HG03135 (cell line): ENCODE measurements around the gene PTP4A2.
"Not testable (repeated sequence)": the region's sequence is repeated elsewhere in the genome, so short reads cannot be mapped to it uniquely, and the experiment has no call there.

Source experiments
- ATAC-seq: cut with Tn5 transposase; IDR thresholded peaks from one replicate; pipeline ENCODE4 v1.9.1; 2021; ENCODE audit warnings: mild to moderate bottlenecking, moderate library complexity; ENCODE audit not compliant: unreplicated experiment

The PTP4A2 gene

DNA sequence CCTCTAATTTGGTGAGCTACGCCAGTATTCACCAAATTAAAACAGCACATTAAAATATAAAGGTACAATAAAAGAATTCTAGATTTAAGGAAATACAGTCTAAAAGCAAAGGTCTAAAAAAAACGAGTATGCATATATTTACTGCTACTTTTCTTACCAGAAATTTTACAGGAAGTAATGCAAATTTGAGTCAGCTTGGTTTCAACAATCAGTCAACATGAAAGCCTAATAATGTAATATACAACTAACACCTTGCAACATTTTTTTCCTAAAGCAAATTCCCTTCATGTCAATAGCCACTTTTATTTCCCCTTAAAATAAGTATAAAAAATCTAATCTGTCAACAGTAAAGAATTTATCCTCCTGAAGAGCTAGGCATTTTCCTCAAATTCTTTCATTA is 11.9 kb downstream of the PTP4A2 start:
- no peak for ATAC-seq

DNA sequence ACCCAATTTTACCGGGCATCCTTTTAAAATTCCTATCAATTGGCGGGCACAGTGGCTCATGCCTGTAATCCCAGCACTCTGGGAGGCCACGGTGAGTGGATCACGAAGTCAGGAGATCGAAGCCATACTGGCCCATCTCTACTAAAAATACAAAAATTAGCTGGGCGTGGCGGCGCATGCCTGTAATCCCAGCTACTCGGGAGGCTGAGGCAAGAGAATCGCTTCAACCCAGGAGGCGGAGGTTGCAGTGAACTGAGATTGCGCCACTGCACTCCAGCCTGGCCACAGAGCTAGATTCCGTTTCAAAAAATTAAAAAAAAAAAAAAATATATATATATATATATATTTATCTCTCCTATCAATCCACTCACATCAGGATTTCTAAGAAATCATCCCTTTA is 12.3 kb downstream of the PTP4A2 start:
- not testable (repeated sequence) for ATAC-seq

DNA sequence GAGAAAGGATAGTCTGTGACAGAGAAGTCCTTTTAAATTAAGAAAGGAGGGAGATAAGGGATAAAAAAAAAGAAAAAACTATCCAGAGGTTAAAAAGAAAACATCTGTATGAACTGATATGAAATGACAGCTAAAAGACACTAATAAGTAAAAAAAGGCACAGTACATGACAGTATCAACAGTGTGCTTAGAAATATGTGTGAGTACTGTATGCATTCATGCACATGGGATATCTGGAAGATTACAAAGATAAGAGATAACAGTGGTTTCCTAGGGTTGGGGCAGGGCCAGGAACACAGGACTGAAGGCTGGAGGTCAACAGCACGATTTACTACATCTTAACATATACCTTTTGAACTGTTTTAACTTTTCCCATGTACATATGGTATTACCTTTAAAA is 13.3 kb downstream of the PTP4A2 start:
- no peak for ATAC-seq

DNA sequence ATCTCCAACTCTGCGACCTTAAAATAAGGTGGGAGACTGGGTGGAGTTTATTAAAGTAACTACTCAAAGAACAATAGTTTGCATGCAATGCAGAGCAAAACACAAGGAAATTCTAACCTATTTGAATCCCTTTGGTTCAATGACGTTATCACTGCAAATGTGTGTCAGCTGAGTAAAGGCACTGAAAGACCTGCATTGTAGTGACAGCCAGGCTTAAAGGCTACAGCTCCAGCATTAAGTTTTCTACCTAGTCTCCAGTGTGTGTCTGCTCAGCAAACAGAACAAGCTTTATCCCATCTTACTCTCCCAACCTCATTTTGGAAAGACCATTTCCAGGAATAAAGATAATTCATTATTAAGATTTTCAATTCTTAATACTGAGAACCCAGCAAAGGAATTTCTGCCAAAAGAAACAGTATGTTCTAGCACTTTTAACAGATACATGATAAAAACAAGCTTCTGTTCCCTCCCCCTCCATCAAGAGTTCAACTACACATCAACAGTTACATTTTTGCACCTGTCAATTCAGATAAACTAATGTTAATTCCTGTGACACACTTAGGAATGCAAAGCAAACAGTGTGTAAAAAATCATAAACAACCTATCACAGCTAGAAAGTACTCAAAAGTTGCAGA is 14.2 kb downstream of the PTP4A2 start:
- no peak for ATAC-seq

DNA sequence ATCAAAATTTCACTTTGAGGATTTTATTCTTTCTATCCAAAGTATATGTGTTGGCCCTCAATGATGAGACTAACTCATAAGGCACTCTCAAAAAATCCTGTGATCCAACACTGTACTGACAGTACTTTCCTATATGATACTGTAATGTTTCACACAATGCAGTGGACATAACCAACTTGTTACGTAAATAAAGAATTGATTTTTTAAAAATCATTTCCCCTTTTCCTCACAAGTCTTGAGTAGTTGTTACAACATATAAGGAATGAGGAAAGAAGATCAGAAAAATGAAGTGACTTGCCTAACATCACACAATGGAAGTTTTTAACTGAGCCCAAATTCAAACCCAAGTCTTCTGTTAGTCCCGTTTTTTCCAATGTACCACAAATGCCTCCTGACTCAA is 17.2 kb downstream of the PTP4A2 start:
- ATAC-seq, result no peak

DNA sequence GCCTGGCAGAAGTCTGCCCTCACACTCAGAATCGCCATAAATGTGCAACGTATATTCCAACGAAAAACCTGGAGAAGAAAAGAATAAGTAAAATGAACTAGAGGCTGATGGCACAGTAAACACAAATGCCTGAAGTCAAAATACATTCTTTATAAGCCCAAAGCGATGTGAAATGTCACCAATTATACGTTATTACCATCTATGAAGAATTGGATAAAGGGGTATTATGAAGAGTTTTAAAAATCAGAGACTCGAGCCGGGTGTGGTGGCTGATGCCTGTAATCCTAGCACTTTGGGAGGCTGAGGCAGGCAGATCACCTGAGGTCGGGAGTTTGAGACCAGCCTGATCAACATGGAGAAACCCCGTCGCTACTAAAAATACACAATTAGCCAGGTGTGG is 18.6 kb downstream of the PTP4A2 start:
- no peak for ATAC-seq

DNA sequence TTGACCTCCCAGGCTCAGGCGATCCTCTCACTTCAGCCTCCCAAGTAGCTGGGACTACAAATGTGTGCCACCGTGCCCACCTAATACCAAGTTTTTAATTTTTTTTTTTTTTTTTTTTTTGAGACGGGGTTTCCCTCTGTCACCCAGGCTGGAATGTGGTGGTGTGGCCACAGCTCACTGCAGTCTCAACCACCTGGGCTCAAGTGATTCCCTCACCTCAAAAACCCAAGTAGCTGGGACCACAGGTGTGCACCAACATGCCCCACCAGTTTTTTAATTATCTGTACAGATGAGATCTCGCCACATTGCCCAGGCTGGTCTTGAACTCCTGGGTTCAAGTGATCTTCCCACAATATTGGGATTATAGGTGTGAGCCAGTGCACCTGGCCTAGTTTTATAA is 22.7 kb downstream of the PTP4A2 start:
- no peak for ATAC-seq

DNA sequence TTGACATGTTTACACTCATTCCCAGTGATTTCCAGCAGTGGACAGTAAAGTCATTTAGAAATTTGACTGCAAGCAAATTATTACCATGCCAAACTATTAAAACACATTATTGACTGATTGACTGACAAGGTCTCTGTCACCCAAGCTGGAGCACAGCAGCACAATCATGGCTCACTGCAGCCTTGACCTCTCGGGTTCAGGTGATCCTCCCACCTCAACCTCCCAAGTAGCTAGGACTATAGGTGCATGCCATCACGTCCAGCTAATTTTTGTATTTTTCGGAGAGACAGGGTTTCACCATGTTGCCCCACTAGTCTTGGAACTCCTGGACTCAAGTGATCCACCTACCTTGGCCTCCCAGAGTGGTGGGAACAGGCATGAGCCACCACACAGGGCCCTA is 24.2 kb downstream of the PTP4A2 start:
- ATAC-seq, result no peak

DNA sequence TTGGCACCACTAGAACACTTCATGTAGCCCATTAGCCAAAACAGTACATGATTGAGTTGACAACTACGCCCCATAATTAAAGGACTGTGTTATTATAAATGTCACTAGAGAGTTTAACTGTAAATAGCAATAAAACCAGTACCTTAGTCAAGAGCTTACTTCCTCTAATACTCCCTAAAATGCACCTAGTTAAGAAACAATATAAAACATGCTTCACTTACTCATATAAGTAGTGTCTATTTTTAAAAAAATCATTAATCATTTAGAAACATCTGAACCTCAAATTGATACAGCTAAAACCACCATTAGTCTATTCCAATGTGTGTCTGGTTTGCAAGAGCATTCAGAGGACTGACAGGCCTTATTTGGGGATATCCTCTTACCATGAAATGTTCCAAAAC is 25.3 kb downstream of the PTP4A2 start:
- ATAC-seq, result no peak

DNA sequence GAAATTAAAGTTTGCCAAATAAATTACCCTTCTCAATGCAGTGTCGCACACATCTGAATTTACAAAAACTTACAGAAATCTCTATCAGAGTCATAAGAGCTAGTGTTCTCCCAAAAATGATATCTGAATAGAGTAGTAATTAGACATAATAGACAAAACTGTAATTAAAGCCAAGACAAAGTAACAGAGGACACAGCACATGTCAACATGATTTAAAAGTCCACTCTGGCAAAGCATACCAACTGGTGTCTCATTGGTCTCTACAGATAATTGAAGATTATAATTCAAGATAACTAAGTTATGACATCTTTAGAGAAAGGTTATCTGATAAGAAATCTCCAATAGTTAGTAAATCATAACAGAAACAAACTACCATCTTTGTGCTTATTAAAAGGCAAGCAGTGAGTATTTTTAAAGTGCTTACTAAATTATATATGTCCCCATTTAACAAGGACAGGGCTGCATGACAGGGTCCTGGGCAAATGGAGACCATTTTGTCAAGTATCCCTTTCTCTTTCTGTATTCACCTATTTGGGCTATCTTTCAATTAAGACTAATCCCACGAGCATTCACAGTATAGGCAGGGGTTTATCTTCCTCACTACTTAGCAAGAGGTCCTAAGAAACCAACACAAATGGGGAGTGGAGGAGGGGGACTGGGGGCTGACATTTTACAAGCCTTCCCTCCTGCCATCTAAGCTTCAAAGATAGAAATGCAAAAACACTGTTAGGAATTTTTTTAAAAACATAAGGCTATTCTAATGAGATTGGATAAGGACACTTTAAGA is 26.0 kb downstream of the PTP4A2 start:
- ATAC-seq, result no peak

DNA sequence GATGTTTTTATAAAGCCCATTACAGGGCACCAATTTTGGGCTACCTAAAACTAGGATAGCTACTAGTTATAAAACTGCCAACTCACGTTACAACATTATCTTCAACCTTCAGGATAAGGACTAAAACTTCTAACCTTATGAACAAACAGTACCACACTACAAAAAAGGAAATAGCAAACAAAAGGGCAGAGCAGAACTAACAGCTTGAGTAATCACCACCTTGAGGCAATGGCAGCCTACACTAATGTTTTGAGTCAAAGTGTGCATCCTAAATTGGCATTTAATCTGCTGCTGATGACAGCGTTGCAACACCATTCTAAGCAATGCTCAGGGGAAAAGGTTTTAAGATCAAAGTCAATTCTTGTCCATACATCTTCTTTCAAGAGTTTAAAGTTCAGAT is 27.2 kb downstream of the PTP4A2 start:
- no peak for ATAC-seq

DNA sequence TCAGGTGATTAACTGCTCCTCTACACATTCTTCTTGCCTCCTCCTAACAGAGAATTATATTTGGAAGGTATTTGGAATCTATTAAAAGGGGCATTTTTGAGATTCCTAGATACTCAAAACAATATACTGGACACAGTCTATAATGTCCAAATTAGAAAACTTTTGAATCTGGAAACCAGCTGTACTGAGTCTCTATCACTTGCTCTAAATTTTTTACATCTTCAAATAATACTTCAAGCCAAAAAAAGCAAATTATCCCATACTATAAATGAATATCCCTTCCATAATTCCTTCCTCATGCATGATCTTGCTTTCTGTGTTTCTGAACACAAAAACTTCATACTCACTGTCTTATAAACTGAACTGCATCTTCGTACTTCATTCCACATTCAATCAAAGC is 28.5 kb downstream of the PTP4A2 start:
- ATAC-seq, result no peak

DNA sequence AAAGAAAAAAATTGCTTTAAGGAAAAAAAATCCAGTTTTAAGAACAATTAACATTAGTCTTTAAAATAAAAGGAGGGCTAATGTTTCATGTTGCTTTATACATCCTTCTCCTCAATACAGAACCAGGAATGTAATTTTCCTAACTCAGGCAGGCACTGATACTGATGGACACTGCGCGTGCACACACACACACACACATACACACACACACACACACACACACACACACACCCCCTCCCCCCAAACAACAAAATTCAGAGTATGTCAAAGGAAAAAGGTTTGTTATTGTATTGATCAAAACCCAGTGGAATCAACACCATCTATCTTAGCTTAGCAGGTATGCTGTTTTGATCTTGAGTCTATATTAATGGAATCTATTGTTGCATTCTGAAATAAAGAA is 31.6 kb downstream of the PTP4A2 start:
- no peak for ATAC-seq

DNA sequence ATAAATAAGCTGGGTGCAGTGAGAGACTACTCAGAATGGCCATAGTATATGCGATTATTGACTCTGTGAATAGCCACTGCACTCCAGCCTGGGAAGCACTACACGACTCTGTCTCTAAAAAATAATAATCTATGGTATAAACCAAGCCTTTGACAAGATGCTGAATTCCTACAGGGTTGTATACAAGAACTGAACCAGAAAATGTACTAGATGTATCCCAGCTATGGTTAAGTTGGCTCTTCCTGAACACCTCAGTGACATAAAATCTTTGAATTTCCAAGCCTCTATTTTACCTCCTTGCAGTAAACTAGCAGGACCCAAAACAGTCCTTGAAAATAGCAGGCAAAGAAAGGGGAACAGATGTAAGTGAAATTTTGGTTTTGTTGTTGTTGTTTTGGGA is 32.5 kb downstream of the PTP4A2 start:
- ATAC-seq, result no peak

DNA sequence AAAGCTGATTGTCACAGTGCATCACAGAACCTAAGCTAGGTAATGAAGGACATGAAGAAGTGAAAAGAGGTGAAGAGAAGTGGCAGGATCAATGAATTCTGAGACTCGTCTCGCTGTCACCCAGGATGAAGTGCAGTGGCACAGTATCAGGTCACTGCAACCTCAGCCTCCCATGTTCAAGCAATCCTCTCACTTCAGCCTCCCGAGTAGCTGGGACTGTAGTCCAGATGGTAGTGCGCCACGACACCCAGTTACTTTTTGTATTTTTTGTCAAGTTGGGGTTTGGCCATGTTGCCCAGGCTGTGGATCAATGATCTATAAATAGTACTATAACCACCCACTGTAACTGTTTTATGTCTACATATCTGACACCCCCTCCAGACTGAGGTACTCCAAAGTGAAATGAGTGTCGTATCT is 33.1 kb downstream of the PTP4A2 start:
- no peak for ATAC-seq

DNA sequence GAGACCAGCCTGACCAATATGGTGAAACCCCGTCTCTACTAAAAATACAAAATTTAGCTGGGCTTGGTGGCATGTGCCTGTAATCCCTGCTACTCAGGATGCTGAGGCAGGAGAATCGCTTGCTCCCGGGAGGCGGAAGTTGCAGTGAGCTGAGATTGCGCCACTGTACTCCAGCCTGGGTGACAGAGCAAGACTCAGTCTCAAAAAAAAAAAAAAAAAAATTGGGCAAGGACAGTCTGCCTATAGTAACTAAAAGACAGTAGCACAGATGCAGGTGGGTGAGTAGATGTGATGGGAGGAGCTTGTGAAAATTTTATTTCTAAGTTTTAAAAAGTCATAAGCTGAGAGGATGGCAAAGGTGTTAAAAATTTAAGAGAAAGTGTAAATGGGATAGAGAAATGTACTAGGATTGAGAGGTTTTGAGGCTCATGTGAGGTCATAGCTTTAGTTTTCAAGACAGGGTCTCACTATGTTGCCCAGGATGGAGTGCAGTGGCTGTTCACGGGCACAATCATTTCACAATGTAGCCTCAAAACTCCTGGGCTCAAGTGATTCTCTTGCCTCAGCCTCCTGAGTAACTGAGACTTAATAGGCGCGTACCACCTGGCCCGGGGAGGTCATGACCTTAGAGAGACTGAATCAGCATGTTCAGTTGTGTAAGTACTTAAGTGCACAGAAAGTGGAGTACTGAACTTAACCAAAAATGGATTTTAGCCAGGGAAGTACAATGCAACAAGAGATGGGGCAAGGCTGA is 33.7 kb downstream of the PTP4A2 start:
- ATAC-seq, result no peak

DNA sequence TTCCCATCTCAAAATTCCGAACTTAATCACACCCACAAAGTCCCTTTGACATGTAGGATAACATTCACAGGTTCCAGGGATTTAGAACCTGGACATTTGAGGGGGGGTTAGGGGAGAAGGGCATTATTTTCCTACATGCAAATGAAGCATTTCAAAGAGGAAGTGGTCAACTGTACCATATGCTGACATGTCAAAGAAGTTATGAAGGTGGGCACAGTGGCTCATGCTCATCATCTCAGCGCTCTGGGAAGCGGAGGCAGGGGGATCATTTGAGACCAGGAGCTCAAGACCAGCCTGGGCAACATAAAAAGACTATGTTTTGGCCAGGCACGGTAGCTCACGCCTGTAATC is 35.7 kb downstream of the PTP4A2 start:
- ATAC-seq, result no peak

DNA sequence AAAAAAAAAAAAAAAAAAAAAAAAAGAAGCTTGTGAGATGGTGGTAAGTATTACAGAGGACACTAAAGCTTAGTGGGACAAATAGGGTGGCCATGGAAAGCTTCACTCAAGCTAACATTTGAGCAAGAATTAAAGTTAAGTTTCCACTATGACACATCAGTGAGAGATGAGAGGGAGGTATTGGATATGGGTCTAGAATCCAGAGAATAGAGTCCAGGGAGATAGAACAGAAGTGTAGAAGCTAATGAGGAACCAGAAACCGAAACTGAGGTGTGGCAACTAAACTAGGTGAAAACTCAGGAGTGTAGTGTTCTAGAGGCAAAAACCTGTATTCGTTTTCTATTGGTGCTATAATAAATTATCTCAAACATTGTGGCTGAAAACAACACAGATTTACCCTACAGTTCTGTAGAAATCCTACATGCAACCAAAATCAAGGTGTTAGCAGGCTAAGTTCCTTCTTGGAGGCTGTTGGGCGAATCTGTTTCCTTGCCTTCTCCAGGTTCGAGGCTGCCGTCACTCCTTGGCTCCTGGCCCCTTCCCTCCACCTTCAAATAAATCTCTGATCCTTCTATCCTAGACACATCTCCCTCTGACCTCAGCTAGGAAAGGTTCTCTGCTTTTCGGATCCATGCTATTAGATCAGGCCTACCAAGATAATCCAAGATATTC is 36.2 kb downstream of the PTP4A2 start:
- ATAC-seq, result no peak

DNA sequence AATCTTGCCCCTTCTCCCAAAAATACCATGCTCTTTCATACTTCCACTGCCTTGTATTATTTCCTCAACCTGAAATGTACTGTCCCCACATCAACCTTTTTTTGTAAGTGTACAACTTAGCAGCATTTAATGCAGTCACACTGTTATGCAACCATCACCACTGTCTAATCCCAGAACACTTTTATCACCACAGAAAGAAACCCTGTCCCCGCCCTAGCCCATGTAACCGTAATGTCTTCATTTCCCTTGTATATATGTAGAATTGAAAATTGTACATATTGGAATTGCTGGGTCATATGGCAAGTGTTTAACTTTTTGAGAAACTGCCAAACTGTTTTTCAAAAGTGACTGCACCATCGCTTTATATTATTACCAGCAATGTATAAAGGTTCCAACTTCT is 37.4 kb downstream of the PTP4A2 start:
- ATAC-seq, result no peak

DNA sequence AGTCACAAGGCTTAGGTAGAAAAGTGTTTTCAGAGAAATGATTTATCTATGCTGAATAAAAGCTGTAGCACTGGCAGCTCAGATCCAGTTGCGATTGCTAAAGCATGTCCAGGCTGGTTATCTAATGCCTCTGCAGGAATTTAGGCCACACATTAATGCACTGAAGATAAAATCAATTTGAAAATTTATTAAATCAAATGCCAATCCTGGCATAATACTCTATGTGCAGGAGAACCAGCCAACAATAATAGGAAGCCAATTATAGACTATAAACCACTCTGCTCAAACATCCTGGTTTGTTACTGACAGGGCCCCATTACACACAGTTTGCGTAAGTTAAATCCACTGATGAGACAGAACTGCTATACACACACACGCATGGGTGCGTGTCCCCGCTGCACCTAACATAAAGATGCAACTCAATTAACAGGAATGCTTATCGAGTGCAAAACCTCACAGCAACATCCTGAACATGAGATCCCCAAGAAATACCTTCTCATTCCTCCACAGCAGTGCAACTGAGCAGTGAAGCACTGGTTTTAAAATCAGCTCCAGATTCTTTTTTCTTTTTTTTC is 40.6 kb downstream of the PTP4A2 start:
- no peak for ATAC-seq

DNA sequence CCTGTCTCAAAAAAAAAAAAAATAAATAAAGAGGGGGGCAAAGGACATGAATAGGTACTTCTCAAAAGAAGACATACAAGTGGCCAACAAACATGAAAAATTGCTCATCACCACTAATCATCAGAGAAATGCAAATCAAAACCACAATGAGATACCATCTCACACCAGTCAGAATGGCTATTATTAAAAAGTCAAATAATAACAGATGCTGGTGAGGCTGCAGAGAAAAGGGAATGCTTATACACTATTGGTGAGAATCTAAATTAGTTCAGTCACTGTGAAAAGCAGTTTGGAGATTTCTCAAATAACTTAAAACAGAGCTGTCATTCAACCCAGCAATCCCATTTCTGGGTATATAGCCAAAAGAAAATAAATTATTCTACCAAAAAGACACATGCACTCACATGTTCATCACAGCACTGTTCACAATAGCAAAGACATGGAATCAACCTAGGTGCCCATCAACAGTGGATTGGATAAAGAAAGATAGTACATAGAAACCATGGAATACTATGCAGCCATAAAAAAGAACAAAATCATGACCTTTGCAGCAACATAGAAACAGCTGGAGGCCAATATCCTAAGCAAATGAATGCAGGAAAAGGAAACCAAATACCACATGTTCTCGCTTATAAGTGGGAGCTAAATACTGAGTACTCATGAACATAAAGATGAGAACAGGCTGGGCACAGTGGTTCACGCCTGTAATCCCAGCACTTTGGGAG is 42.5 kb downstream of the PTP4A2 start:
- not testable (repeated sequence) for ATAC-seq
